NCI-H1092 (cell line): Measurements from ENCODE around the gene ZNF213.

Experiments used
- DNase-seq: peaks from one replicate; lab custom pipeline; 2025; lab: John Stamatoyannopoulos, UW

The ZNF213 gene, protein sequence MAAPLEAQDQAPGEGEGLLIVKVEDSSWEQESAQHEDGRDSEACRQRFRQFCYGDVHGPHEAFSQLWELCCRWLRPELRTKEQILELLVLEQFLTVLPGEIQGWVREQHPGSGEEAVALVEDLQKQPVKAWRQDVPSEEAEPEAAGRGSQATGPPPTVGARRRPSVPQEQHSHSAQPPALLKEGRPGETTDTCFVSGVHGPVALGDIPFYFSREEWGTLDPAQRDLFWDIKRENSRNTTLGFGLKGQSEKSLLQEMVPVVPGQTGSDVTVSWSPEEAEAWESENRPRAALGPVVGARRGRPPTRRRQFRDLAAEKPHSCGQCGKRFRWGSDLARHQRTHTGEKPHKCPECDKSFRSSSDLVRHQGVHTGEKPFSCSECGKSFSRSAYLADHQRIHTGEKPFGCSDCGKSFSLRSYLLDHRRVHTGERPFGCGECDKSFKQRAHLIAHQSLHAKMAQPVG

DNA sequence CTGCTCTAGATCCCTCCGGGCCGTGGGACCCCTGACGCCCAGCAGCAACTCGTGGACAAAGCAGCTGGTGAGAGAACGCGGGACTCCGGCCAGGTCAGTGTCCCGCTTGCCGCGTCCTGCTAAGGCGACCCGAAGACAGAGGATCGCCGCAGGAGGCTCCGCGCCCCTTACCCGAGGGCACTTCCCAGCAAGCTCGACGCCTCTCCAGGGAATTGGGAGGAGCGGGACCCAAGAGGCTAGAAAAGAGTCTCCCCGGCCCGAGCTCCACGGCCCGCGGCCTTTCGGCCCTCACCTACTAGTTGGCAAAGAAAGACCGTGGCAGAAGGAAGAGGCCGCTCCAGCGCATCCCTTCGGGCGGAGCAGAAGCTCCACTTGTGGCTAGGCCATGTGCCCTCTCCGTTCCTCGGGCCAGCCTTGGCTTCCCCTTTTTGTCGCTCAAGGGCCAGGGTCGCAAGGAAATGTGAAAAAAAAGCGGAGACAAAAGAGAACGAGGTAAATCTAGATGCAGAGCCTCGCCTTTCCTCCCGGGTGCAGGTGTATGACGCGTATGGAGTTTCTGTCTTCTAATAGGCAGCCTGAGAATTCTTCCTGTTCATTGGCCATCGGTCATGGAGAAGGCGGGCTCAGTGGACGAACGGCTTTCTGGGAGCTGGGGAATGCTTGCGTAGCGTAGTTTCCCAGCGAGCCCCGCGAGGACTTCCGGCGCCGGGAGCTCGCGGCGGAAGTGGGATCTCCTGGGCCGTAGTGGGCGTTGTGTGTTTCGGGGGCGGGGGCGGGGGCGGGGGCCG lies at the start of gene ZNF213:
Gene ZNF213 (plus strand): TSS at position 692 of the 788 bp plus-strand sequence. CDS start 2,252 bp downstream, outside the sequence.
- peak; percentile 98 for DNase-seq

DNA sequence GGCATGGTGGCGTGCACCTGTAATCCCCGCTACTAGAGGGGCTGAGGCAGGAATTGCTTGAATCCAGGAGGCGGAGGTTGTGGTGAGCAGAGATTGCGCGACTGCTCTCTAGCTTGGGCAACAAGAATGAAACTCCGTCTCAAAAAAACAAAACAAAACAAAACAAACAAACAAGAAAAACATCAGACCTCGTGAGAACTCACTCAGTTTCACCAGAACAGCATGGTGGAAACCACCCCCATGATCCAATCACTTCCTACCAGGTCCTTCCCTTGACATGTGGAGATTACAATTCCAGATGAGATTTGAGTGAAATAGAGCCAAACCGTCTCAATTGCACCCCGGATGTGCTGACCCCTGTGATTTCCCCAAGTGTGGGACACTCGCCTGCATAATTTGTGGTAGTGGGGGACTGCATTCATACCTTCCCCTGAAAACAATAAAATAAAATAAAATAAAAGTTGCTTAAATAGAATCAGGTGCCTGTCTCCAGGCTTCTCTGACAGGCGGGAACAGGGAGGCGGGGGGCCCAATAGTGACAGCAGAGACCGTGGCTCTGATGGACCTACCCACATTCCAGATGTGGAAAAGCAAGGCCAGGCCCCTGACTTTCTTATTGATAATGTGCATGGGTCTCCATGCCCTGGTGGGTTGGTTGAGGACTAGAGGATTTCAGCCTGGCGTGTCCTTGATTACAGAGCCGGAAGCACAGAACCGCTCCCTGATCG lies 48.8 kb upstream of the ZNF213 start:
- no peak for DNase-seq

- DNase-seq = no peak
Measured at GRCh38 chr16:3086596-3087242, 48.1 kb upstream of the ZNF213 start.

- no peak for DNase-seq
Measured at GRCh38 chr16:3087243-3088235, 47.3 kb upstream of the ZNF213 start.

DNA sequence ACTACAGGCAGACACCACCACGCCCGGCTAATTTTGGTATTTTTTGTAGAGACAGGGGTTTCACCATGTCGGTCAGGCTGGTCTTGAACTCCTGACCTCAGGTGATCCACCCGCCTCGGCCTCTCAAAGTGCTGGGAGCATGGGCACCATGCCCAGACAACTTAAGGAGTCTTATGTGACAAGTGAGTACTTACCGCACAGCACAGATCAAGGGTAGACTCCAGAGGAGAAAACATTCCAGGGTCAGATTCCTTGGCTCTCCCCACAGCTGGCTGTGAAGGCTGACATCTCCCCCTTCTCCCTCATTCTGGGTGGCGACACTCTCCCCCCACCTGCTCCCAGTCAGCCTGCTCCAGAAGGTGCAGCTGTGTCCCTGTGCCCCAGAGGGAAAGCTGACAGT lies 46.4 kb upstream of the ZNF213 start:
- no peak for DNase-seq

DNA sequence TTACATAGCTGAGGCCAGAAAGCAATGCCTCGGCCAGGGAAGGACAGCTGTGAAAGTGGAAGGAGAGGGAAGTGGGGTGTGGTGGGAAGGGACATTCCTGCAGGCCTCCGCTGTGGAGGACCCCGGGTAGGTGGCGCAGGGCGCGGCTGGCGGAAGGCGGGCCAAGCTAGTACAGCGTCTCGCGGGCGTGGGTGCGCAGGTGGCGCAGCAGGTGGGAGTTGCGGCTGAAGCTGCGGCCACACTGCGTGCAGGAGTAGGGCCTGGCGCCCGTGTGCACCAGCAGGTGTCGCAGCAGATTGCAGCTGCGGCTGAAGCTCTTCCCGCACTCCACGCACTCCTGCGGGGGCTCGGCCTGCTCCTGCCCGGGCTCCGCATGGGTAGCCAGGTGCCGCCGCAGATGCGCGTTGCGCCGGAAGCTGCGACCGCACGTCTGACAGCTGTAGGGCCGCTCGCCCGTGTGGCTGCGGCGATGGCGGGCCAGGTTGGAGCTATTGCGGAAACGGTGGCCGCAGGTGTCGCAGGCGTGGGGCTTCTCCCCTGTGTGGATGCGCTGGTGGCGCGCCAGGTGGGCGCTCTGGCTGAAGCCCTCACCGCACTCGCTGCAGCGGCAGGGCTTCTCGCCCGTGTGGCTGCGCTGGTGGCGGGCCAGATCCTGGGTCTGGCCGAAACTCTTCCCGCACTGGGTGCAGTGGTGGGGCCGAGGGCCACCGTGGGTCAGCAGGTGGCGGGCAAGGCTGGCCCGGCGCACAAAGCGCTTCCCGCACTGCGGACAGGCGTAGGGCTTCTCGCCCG lies 45.7 kb upstream of the ZNF213 start:
- no peak for DNase-seq

- DNase-seq = no peak
Measured at GRCh38 chr16:3089717-3090592, 44.9 kb upstream of the ZNF213 start.

DNA sequence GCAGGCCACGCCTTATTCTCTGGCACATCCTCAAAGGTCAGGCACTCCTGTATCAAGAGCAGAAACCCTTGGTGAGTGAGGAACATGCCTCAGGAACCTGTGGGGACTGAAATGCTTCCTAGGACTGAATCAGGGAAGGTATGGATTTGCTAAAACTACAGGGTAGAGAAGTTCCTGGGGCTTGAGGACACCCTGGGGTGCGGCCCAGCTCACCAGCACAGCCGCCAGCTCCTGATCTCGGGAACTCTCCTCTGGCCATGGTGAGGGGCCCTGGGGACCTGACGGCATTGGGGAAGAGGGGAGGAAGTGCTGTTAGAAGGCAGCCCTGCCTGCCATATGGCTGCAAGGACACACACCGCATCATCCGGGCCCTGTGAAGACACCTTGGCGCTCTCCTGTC lies 43.3 kb upstream of the ZNF213 start:
- no peak for DNase-seq

GRCh38 chr16:3092501-3092941 lies 42.3 kb upstream of the ZNF213 start:
- no peak for DNase-seq

- no peak for DNase-seq
Measured at GRCh38 chr16:3094289-3095027, 40.4 kb upstream of the ZNF213 start.

DNA sequence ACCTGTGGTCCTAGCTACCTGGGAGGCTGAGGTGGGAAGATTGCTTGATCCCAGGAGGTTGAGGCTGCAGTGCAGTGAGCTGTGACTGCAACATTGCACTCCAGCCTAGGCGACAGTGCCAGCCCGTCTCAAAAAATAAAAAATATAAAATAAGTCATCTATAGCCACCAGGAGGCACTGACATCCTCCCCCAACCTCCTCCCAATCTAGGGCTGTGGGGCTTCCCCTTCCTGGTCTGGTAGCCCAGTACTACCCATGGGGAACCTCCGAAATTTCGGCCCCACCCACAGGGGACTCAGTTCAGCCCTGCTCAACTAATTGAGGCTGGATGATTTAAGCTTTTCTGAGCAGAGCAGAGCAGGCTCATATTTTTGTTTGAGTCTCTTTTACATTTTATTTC lies 39.0 kb upstream of the ZNF213 start:
- DNase-seq = no peak

GRCh38 chr16:3096362-3096761 lies 38.5 kb upstream of the ZNF213 start:
- no peak for DNase-seq

- no peak for DNase-seq
Measured at GRCh38 chr16:3097266-3097665, 37.6 kb upstream of the ZNF213 start.

- no peak for DNase-seq
Measured at GRCh38 chr16:3098459-3099394, 36.1 kb upstream of the ZNF213 start, which contains the start of gene ZSCAN10. Gene ZSCAN10 (minus strand): TSS chr16:3099294. CDS start chr16:3092937, 6,357 bp downstream.

DNA sequence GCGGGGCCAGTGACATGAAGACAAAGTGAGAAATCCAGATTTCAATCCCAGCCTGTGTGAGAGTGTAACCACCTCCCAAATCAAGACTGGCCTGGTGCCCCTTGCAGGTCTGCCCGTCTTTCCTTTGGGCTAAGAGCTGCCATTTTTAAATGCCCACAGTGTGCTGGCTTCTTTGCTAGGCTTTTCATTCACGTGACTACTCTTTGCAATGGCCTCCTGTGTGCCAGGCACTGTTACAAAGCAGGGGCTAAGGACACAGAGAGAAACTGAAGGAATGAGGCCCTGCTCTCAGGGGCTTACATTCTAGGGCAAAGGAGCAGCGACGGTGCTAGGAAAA lies 35.5 kb upstream of the ZNF213 start:
- no peak for DNase-seq

DNA sequence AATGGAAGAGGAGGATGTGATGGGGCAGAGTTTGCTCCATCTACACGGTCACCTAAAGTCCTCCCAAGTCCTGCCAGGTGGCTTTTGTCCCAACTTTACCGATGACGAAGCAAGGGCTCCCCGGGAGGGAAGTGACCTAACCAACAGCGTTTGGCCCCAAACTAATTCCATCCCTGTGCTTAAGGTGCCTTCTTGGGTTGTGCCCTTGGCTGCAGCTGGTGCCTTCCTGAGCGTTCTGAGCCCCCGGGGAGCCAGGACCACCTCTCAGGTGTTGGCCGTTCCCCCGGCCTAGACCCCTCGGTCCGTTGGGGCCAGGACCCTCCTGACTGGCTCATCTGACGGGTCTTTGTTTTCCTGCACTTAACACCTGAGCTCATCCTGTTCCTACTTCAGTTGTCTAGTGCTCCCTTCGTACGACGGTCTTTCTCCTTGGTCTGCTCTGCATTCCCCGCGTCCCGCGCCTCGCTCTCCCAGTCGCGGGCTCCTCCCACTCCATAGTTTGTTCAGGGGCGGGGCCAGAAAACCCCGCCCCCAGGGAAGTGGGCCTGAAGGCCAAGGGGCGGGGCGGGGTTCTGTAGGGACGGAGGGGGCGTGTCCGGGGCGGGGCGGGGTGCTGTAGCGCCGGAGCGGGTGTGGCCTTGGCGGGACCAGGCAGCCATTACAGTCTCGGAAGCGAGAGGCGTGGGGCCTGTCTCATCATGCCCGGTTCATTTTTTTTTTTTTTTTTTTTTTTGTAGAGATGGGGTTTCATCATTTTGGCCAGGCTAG lies 34.9 kb upstream of the ZNF213 start:
- peak; percentile 74 for DNase-seq
